ENCODE results near the gene NDOR1.
A peak's percentile ranks its signal among the peaks of the same experiment; 100 is the strongest.

NDOR1 gene

DNA sequence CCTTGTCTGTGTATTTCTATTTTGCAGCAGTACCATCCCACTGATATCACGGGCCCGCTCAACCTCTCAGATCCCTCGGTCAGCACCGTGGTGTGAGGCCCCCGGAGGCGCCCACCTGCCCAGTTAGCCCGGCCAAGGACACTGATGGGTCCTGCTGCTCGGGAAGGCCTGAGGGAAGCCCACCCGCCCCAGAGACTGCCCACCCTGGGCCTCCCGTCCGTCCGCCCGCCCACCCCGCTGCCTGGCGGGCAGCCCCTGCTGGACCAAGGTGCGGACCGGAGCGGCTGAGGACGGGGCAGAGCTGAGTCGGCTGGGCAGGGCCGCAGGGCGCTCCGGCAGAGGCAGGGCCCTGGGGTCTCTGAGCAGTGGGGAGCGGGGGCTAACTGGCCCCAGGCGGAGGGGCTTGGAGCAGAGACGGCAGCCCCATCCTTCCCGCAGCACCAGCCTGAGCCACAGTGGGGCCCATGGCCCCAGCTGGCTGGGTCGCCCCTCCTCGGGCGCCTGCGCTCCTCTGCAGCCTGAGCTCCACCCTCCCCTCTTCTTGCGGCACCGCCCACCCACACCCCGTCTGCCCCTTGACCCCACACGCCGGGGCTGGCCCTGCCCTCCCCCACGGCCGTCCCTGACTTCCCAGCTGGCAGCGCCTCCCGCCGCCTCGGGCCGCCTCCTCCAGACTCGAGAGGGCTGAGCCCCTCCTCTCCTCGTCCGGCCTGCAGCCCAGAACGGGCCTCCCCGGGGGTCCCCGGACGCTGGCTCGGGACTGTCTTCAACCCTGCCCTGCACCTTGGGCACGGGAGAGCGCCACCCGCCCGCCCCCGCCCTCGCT lies 37.5 kb upstream of the NDOR1 start:
- DNase-seq, result peak in 1 of 14 donors; percentile 68

DNA sequence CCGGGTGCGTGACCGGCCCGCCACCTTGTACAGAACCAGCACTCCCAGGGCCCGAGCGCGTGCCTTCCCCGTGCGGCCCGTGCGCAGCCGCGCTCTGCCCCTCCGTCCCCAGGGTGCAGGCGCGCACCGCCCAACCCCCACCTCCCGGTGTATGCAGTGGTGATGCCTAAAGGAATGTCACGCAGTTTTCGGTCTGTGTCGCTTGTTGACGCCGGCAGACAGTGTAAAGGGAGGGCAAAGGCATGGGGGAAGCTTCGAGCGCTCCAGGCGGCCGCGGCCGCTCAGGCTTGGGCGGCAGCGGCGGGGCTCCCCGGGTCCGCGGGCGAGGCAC lies 37.0 kb upstream of the NDOR1 start:
- DNase-seq, result peak in 1 of 14 donors; percentile 72

DNA sequence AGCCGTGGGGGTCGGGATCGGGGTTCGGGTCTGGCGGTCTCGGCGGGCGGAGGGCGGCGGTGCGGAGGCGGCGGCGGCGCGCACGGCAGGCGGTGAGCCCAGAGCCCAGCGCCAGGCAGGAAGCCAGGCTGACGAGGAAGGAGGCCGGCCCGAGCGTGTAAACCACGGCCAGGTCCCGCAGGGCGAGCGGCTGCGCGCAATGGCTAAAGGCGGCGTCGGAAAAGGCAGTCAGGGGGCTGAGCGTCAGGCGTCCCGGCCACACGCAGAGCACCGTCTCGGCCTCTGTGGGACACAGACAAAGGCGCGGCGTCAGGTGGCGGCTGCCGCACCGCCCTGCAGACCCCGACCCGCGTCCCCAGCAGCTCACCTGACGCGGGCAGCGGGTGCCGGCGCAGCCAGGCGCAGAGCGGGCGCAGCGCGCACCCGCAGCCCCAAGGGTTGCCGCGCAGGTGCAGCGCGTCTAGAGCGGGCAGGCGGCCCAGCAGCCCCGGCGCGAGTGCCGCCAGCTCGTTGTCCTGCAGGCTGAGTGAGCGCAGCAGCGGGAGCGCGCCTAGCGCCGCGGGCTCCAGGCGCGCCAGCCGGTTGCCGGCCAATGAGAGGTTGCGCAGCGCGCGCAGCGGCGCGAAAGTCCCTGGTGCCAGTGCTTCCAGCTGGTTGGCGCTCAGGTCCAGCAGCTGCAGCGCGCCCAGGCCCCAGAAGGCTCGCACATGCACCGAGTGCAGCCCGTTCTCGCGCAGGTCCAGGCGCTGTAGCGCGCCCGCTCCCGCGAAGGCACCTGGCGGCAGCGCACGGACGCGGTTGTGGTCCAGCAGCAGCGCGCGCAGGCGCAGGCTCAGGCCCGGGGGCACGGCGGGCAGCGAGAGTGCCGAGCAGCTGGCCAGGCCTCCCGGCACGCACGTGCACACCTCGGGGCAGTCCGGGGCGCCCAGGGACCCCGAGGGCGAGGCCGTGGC lies 36.3 kb upstream of the NDOR1 start:
- DNase-seq, result peak in 2 of 14 donors; percentile 26 to 79

DNA sequence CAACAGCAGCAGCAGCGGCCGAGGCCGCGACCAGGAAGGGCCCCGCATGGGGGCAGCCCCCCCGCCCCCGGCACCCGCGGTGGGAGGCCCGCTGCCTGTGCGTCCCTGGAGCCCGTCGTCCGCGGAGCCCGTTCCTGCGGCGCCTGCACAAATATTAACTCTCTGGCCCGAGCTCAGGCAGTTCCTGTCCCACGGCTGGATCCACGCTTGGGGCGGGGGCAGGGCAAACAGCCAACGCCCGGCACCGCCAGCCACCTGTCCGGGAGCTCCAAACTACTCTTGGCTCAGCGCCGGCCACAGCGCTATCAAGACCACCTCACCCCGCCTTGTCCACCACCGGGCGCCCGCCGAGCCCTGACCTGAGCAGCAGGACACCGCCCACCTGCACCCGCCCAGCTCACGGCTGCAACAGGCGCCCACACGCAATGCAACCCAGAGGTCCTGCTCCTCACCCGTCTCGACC lies 35.6 kb upstream of the NDOR1 start, which contains the start of gene LRRC26:
Gene LRRC26, minus strand, starts transcription at position 156 of the 463 bp plus-strand sequence. Its CDS starts 108 bp downstream, at position 48.
- no peak for DNase-seq

DNA sequence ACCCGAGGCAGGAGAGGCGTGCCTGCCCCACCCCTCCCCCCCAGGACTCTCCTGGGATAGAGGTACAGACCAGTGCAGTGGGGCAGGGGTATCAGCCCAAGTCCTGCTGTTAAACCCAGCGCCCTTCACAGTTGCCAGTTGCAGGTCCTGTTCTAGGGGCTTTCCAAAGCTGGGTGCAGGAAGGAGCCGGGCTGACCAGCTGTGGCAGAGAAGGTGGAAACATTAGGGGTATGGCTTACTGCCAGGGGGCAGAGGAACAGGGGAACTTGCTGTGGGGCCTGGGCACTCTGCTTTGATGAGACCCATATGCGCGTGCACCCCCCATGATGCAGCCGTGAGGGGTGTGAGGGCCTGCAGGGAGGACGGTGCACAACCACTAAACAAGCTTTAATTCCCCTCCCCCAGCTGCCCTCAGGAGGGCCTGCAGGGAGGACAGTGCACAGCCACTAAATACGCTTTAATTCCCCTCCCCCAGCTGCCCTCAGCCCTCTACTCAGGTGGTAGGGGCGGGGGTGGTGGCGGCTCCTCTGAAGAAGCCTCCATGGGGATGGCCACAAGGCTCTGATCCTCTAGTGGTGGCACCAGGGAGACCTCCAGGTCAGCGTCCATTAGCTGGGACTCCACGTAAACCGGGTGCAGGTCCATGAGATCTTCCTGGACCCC lies 34.9 kb upstream of the NDOR1 start:
- DNase-seq, result no peak

DNA sequence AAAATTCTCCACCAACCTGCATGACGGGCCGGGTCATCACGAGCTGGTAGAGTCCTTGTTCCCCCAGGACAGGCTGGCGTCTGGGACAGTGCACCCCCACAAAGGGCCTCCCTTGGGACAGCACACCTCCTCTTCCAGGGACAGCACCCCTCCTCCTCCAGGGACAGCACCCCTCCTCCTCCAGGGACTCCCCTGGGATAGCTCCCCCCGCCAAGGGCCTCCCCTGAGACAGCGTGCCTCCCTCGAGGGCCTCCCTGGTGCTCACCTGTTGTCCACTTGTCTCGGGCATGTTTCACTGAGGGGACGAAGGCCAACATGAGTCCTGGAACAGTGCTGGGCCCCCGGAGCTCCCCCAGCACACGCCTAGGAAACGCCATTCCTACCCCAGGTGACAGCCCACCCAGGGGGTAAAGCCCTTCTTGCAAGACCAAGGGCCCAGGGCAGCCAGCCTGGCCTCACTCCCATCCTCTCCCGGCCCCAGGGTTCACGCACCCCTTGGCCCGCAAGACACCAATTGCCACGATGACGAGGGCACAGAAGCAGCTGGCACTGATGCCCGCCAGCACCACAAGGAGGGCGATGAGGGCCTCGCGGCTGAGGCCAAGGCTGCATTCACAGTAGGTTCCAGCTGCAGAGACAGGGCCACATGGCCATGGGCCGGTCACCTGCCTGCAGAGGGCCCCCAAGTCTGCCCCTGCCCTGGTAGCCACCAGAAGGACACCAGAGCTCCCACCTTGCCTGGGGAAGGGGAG lies 34.2 kb upstream of the NDOR1 start:
- no peak for DNase-seq

DNA sequence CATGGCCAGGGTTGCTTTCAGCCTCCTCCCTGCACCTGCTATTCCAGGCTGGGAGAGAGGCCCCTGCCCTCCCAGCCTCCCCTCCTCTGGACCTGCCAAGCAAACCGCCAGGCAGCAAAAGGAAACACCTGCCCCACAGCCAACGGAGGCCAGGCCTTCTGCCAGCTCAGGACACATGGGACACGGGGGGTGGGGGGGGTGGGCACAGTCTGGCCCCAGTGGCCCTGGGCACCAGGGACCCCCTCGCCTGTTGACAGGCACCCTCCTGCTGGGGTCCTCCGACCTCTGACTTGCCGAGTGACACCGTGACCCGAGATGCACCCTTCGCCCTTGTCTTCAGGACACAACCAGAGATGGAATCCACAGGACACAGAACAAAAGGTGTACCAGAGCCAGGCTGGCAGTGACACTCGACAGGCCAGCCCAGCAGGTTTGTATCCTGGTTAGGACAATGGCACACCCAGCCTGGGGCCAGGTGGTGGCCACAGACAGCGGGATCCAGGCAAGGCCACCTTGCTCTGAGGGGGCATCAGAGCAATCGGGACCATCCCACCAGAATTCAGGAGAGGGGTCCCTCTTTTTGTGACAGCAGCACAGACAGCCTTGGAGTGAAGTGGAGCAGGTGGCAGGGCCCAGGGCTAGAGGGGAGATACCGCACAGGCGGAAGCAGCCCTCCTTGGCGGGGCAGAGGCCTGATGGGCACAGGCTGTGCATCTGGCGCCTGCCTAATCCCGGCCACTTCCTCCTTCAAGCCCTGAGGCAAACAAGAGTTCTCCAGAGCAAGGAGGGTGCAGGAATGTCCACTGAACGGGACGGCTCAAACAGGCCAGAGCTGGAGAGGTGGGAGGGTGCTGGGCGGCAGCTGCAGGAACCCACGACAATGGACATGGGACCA lies 32.4 kb upstream of the NDOR1 start:
- peak in 1 of 14 donors; percentile 42 for DNase-seq

DNA sequence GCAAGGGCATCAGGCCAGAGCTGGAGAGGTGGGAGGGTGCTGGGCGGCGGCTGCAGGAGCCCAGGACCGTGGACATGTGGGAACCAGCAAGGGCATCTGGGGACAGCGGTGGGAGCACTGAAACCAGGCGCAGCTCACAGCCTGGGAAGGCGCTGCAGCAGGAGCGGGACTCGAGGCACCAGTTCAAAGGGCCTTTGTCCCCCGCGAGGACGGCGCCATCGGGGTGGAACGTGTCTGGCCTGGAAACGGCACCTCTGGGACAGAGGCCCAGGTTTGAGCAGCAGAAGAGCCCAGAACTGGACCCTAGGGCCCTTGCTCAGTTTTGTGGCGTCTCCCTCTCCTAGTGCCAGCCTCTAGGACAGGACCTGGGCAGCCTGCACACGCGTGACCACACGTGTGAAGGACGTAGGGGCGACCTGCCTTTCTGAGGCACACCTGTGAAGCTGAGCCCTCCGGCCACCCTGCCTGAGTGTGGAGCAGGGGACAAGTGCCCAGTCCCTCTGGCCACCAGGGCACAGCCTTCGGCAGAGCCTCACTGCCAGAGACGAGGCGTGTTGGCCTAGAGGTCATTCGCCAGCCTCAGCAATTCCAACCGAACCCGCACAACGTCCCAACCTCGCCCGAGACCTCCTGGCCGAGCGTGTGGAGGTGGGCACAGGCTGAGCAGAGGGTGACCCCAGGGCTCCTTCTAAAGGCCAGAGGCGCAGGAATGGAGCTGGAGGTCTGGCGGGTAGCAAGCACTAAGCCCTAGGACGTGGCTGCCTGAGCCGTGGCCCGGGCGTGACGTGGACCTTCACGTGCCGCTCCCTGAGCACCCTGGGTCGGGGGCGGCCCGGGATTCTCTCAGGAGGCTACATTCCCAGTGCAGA lies 31.5 kb upstream of the NDOR1 start:
- DNase-seq, result no peak

DNA sequence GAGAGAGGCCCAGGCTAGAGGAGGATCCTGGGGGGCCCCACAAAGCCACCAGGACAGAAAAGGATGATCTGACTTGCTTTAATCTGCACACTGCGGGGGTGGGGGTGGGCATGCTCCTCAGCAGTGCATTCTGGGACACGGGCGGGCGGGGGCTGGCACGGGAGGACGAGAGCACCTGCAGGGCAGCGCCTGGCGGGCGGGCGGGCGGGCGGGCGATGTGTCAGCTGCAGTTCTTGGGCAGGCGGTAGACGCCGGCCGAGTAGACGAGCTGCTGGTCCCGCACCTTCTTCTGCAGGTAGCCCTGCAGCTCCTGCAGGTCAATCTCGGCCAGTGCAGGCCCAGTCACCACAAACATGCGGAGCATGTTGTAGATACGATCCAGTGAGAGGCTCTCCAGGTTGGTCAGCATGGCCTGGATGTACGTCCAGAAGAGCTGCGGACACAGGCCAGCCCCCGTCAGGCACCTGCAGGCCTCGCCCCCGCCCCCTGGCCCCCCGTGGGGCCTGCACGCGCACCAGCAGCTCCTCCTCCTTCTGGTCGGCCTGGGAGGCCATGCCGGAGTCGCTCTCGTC lies 30.7 kb upstream of the NDOR1 start:
- peak in 1 of 14 donors; percentile 71 for DNase-seq

DNA sequence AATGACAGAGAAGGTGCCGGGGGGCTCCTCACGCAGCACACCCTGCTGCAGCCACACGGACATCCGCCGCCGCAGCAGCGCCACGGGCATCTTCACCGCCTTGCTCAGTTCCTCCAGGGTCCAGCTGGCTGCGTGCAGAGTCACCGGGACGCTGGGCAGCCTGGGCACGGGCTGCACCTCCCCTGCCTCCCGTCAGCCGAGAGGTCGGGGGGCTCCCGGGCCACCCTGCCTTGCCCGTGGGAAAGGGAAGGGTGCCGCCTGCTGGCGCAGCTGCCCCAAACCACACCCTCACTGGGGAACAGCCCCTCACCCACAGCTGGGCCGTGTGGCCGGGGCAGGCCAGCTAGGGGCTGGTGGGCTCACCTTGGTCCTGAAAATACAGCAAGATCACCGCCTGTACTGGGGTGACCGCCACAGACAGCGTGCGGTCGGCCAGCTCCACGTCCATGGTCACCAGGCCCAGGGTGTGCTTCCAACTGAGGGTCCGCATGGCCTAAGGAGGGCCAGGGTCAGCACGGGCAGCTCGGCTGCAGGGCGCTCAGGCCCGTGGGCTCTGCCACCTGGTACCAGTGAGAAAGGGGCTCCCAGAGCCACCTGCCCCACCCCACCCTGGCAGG lies 30.0 kb upstream of the NDOR1 start:
- DNase-seq, result no peak

DNA sequence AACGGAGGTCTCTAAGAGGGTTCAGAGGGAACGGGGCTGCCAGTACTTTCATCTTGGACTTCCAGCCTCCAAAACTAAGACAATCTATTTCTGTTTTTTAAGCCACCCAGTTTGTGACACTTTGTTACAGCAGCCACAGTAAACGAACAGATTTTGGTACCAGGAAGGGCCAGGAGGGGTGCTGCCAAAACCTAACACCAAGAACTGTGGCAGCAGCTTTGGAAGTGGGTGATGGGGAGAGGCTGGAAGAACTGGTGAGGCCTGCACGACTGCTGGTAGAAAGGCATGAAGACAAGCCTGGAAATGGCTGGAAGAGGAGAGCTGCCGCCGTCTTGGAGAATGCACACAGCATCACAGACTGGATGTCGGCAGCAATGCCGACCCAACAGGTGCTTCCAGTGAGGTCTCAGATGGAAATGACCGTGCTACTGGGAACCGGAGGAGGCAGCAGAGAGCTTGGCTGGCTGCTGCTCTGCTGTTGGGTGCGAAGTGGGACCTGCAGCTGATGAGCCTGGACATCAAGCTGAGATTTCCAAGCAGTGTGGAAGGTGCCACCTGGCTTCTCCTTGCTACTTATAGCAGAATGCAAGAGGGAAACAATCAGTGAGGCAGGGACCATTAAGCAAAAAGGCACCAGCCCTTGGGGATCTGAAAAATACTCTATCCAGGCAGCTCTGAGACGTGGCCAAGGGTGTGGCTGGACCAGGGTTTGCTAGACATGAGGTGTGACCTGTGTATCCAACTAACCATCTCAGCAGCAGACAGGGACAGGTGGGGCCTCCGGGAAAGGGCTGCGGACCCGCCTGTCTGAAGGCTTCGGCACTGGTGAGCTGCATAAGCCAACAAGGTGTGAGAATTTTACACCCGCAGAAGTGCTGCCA lies 29.0 kb upstream of the NDOR1 start:
- peak in 1 of 14 donors; percentile 66 for DNase-seq

DNA sequence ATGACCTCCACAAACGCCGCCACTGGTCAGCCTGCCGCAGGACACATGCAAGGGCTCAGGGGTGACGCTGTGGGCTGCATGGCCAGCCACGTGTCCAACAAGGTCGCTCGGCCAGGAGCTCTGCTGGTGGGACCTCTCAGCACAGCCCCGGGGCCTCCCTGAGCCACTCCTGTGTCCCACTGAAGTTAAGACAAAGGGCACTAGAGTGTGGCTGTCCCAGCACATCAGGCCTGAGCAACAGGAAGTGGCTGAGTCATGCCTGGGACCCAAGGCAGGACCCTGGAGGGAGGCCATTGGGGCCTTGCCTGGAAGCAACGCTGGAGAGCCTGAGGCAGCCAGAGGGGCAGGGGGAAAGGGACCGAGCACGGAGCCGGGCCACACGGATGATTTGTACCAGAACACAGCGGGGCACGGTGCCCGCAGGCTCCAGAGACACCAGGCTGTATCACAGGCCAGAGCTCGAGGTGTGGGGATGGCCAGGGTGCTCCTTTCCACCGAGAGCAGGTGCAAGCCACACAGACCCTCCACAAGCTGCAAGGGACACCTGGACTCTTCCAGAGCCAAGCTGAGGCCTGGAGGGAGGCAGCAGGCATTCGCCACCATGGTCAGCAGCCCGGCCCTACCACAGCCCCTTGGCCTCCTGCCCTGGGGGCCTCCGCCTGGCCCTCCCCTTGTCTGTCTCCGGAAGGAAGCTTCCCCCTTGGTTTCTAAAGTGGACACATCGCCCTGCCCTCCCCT lies 27.1 kb upstream of the NDOR1 start:
- DNase-seq, result no peak

DNA sequence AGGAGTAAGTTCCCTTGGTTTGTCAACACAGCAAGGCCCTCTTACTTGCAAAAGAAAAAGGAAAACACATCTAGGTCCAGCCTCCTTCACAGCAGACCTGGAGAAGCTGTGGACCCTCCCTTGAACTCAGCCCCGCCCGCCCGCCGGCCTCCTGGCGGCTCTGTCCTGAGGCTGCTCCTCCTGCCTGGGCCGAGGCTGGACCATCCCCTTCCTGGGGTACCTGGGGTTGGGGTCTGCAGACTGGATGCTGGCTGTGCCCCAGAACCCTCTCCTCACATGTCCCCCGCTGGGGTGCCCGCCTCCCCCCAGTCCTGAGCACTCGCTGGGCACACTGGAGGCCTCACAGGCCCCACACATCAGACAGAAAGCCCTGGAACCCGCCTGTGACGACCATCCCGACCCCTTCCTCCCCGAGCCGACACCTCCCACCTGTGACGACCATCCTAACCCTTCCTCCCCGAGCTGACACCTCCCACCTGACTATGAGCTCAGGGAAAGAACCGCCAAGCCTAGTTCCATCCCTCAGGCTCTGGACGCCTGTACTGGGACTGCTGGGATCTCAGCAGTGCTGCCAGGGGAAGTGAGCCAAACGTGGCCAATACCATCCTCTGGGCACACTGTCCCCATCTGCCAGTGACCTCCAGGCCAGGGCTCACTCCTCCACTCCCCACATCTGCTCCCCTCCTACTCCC lies 26.4 kb upstream of the NDOR1 start:
- no peak for DNase-seq

DNA sequence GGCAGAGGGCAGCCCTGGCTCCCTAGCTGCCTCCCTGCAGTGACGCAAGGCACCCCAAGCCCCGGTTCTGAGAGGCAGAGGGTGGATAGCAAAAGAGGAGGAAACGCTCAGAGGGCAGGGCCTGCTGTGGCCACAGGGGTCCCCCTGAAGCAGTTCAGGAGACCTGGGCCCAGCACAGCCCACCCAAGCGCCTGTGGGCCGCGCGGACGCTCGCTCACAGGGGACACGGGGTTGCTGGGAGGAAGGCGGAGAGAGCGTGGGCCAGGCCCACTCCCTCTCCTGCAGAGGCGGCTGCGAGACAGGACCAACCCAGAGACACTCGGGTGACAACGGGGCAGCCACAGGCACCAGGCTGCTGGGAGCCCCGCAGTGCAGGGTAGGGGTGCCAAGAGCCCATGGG lies 25.7 kb upstream of the NDOR1 start:
- DNase-seq, result no peak

DNA sequence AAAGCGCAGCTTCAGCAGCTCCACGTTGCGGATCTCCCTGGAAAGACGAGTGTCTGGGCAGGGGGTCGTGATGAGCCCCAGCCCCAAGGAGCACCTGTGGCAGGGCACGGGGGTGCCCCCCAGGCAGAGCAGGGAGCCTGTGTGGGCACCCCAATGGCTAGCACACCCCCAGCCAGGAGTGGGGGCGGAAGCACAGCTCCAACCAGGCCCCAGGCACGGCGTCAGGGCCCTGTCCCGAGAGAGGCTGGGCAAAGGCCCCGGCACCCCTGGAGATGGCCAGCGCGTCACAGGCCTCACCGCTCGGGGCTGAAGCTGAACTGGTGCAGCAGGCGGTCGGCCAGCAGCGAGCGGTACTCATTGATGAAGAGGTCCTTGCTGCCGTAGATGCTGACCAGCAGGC lies 25.0 kb upstream of the NDOR1 start:
- no peak for DNase-seq

DNA sequence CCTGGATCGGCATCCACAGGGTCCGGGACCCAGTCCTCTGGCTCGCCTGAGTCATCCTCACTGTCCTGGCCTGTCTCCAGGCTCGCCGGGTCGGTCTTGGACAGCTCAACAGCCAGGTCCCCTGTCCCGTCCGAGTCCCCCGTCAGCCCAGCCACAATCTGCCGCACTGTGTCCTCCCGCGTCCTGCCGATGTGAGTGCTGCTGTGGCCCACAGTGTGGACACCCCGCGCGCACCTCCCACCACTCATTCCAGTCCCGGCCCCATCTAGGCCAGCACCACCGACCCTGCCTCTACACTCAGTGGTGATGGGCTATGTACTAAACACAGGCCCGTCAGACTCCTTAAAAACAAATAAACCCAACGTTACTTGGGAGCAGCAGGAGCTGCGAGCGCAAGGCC lies 23.8 kb upstream of the NDOR1 start:
- DNase-seq, result no peak

DNA sequence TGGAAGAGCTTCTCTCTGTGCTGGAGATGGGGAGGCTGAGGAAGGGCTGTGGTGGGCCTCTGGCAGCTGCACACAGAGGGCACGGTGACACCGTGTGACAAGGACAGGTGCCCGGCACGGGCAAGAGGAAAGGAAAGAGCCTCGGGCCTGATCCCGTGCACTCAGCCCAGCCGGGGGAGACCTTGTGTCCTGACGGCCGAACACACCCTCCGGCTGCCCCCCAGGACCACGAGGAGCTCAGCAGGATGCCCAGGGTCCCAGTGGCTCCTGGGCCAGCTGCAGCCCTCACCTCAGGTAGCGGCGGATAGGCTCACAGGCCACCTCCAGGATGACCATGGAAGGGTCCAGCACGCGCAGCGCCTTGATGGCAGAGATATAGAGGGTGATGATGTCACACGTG lies 22.7 kb upstream of the NDOR1 start:
- no peak for DNase-seq

Data from C1 segment of cervical spinal cord (tissue), 14 donors.